WTC11 (cell line): ENCODE measurements around the gene CD34. TPM values are rescaled to one million over a fixed set of nuclear protein-coding genes. Genes with fewer than 3 reads are reported as not detected.

ENCODE experiments used
- ATAC-seq: fragments of 200-7000 bp; cut with Tn5 transposase; 2 replicates; pipeline ENCODE4 v1.10.0; 2021; ENCODE audit warnings: mild to moderate bottlenecking, moderate library complexity
- CTCF ChIA-PET: fragments of 300-600 bp; sonication (Branson Sonifier 250); formaldehyde crosslinking; loops from one replicate; lab custom pipeline; 2021; ENCODE audit warnings: antibody characterized with exemption; lab: Charles Lee
- POLR2A ChIA-PET: fragments of 350-600 bp; sonication (Branson Sonifier 250); formaldehyde crosslinking; loops from one replicate; lab custom pipeline; 2021; ENCODE audit warnings: antibody characterized with exemption; lab: Charles Lee
- DNase-seq: peaks from one replicate; pipeline ENCODE4 v3.0.0; 2021; ENCODE audit warnings: low spot score
- H3K27ac Mint-ChIP-seq: 2 replicates; pipeline ENCODE4 v1.8.0; 2021; ENCODE audit warnings: mixed read lengths
- H3K27me3 Mint-ChIP-seq: 2 replicates; pipeline ENCODE4 v1.8.0; 2021; ENCODE audit warnings: low read depth, mild to moderate bottlenecking, moderate library complexity, mixed read lengths
- H3K36me3 Mint-ChIP-seq: 2 replicates; pipeline ENCODE4 v1.8.0; 2021; ENCODE audit warnings: mixed read lengths
- H3K4me1 Mint-ChIP-seq: 2 replicates; pipeline ENCODE4 v1.8.0; 2022; ENCODE audit warnings: mixed read lengths
- H3K4me3 Mint-ChIP-seq: 2 replicates; pipeline ENCODE4 v1.8.0; 2021; ENCODE audit warnings: mild to moderate bottlenecking, moderate library complexity, mixed read lengths
- H3K9me3 Mint-ChIP-seq: 2 replicates; pipeline ENCODE4 v1.8.0; 2021; ENCODE audit warnings: mixed read lengths
- CDX4 ChIP-seq: fragments of 250-450 bp; sonication (Bioruptor Pico); IDR thresholded peaks from 2 replicates; pipeline ENCODE4 v1.9.0; 2021; ENCODE audit warnings: moderate library complexity, mild to moderate bottlenecking, inconsistent platforms, borderline replicate concordance
- ELF4 ChIP-seq: sonication (generic); formaldehyde crosslinking; IDR thresholded peaks from 2 replicates; pipeline ENCODE4 v1.8.1; 2022; ENCODE audit warnings: low read depth, mild to moderate bottlenecking, moderate library complexity, missing genetic modification reagents
- ETV6 ChIP-seq: sonication (generic); formaldehyde crosslinking; IDR thresholded peaks from 2 replicates; pipeline ENCODE4 v1.8.1; 2022; ENCODE audit warnings: mild to moderate bottlenecking, missing genetic modification reagents
- FOXP1 ChIP-seq: sonication (generic); formaldehyde crosslinking; IDR thresholded peaks from 2 replicates; pipeline ENCODE4 v1.8.0; 2022; ENCODE audit warnings: missing genetic modification reagents, mild to moderate bottlenecking, moderate library complexity, borderline replicate concordance
- NFE2L1 ChIP-seq: sonication (generic); formaldehyde crosslinking; IDR thresholded peaks from 2 replicates; pipeline ENCODE4 v1.8.1; 2023; ENCODE audit warnings: missing genetic modification reagents
- NR3C1 ChIP-seq: sonication (generic); formaldehyde crosslinking; conservative IDR thresholded peaks from 2 replicates; pipeline ENCODE4 v1.8.1; 2023; ENCODE audit warnings: low read depth, mild to moderate bottlenecking, missing genetic modification reagents
- OVOL2 ChIP-seq: fragments of 250-450 bp; sonication (Bioruptor Pico); IDR thresholded peaks from 2 replicates; pipeline ENCODE4 v1.9.0; 2021; ENCODE audit warnings: mild to moderate bottlenecking, borderline replicate concordance
- RELA ChIP-seq: sonication (generic); formaldehyde crosslinking; IDR thresholded peaks from 2 replicates; pipeline ENCODE4 v1.8.1; 2022; ENCODE audit warnings: missing genetic modification reagents, mild to moderate bottlenecking, borderline replicate concordance
- RORB ChIP-seq: fragments of 250-450 bp; sonication (Bioruptor Pico); IDR thresholded peaks from 2 replicates; pipeline ENCODE4 v1.9.0; 2021; ENCODE audit warnings: mild to moderate bottlenecking
- SMAD4 ChIP-seq: sonication (generic); formaldehyde crosslinking; IDR thresholded peaks from 2 replicates; pipeline ENCODE4 v1.8.0; 2022; ENCODE audit warnings: mild to moderate bottlenecking, missing genetic modification reagents
- STAT6 ChIP-seq: sonication (generic); formaldehyde crosslinking; conservative IDR thresholded peaks from 2 replicates; pipeline ENCODE4 v1.8.1; 2023; ENCODE audit warnings: mild to moderate bottlenecking, low read depth, missing genetic modification reagents, moderate library complexity
- ZBTB21 ChIP-seq: sonication (generic); formaldehyde crosslinking; IDR thresholded peaks from 2 replicates; pipeline ENCODE4 v1.8.1; 2023; ENCODE audit warnings: mild to moderate bottlenecking, missing genetic modification reagents, borderline replicate concordance
- ZNF121 ChIP-seq: sonication (generic); formaldehyde crosslinking; IDR thresholded peaks from 2 replicates; pipeline ENCODE4 v1.8.0; 2023; ENCODE audit warnings: missing genetic modification reagents
- ZNF219 ChIP-seq: sonication (generic); formaldehyde crosslinking; IDR thresholded peaks from 2 replicates; pipeline ENCODE4 v1.8.0; 2023; ENCODE audit warnings: missing genetic modification reagents, mild to moderate bottlenecking, borderline replicate concordance
- ZNF317 ChIP-seq: sonication (generic); formaldehyde crosslinking; IDR thresholded peaks from 2 replicates; pipeline ENCODE4 v1.8.1; 2023; ENCODE audit warnings: low read depth, mild to moderate bottlenecking, moderate library complexity, missing genetic modification reagents, borderline replicate concordance
- ZNF425 ChIP-seq: fragments of 250-450 bp; sonication (Bioruptor Pico); conservative IDR thresholded peaks from 2 replicates; pipeline ENCODE4 v1.9.0; 2021; ENCODE audit warnings: mild to moderate bottlenecking
- total RNA-seq: library from RNA; stranded (reverse); gene quantifications from 3 replicates; pipeline ENCODE4 v1.2.3, GENCODE V29; 2021
- TF ChIP-seq, protein P1 (sequence below): fragments of 250-450 bp; sonication (Bioruptor Pico); IDR thresholded peaks from 2 replicates; pipeline ENCODE4 v2.1.2; 2022; ENCODE audit warnings: mild to moderate bottlenecking, moderate library complexity
- TF ChIP-seq, protein P2 (sequence below): sonication (generic); formaldehyde crosslinking; IDR thresholded peaks from 2 replicates; pipeline ENCODE4 v1.8.1; 2023; ENCODE audit warnings: mild to moderate bottlenecking, moderate library complexity, missing genetic modification reagents

Gene CD34
- total RNA-seq, 1 experiment from 2014 or later = 0.35 TPM

DNA sequence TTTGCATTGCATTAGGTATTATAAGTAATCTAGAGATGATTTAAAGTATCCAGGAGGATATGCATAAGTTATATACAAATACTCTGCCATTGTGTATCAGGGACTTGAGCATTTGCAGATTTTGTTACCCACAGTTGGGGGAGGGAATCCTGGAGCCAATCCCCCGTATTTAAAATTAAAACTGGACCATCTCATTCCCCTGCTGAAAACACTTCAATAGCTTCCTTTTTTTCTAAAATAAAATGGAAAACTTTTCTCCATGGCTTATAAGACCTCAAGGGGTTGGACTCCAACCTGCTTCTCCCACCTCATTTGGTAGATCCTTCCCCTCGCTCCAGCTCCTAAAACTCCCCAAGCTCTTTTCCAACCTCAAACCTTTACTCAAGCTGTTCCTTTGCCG is 10.4 kb upstream of the CD34 start:
- ATAC-seq = no peak
- DNase-seq = no peak
- H3K36me3 Mint-ChIP-seq = no peaks in the 10 kb centered on the region
- peaks cover 26% of the 10 kb centered on the region for H3K4me1 Mint-ChIP-seq
- no peak overlapping the region for H3K4me3 Mint-ChIP-seq
- no peaks in the 10 kb centered on the region for H3K27me3 Mint-ChIP-seq
- POLR2A ChIA-PET = no interaction called here
- H3K9me3 Mint-ChIP-seq = no peaks in the 10 kb centered on the region
- CTCF ChIA-PET = interaction anchor here (1.3 kb wide), 1 partner anchor 42 kb away, joined by 5 read pairs; no protein-coding TSS in a partner anchor
- no peak overlapping the region for H3K27ac Mint-ChIP-seq
- TF ChIP-seq OVOL2 (CRISPR knock-in tag) (no peak), STAT6 (CRISPR knock-in tag) (no peak), RORB (CRISPR knock-in tag) (no peak), ELF4 (CRISPR knock-in tag) (no peak), CDX4 (no peak), SMAD4 (CRISPR knock-in tag) (no peak), ZNF121 (CRISPR knock-in tag) (no peak)
- TF ChIP-seq, protein P1, sequence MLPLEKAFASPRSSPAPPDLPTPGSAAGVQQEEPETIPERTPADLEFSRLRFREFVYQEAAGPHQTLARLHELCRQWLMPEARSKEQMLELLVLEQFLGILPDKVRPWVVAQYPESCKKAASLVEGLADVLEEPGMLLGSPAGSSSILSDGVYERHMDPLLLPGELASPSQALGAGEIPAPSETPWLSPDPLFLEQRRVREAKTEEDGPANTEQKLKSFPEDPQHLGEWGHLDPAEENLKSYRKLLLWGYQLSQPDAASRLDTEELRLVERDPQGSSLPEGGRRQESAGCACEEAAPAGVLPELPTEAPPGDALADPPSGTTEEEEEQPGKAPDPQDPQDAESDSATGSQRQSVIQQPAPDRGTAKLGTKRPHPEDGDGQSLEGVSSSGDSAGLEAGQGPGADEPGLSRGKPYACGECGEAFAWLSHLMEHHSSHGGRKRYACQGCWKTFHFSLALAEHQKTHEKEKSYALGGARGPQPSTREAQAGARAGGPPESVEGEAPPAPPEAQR (CRISPR knock-in tag) = no peak

GRCh38 chr1:207920444-207921021 is 9.6 kb upstream of the CD34 start:
- no peaks in the 10 kb centered on the region for H3K9me3 Mint-ChIP-seq
- no peaks in the 10 kb centered on the region for H3K36me3 Mint-ChIP-seq
- no peak overlapping the region for H3K27ac Mint-ChIP-seq
- no peak for TF ChIP-seq STAT6 (CRISPR knock-in tag)
- TF ChIP-seq ZNF425 (CRISPR knock-in tag) = no peak
- DNase-seq = no peak
- H3K4me3 Mint-ChIP-seq = no peak overlapping the region
- ATAC-seq = no peak
- H3K27me3 Mint-ChIP-seq = no peaks in the 10 kb centered on the region
- POLR2A ChIA-PET = no interaction called here
- peaks cover 26% of the 10 kb centered on the region for H3K4me1 Mint-ChIP-seq
- CTCF ChIA-PET = interaction anchor here (1.3 kb wide), 1 partner anchor 43 kb away, joined by 5 read pairs; no protein-coding TSS in a partner anchor

DNA sequence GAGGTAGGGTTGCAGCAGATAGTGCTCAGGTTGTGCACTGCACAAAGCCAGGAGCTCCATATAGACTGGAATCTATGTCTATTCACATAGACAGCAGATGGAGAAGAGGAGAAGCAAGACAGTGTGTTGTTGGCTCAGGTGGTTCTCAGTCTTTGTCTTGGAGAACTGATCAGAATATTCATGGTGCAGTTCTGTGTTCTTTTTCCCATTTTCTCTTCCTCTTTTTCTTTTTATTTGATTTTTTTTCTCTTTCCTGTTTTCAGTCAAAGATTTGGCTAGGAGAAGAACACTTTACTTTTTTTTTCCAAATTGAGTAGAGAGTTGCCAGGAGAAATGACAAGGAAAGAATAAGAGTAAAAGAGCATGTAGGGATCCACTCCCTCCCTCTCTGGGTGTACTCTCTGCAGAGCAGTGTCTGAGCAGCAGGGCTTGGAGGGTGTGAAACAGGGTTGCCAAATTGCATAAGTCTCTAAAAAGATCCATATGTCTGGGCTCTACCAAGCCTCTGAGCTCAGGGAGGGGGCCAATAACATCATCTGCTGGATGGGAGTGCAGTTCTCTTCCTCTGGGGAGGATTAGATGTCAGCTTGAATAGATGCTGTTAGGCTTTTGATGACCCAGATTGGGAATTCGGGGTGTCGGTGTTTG is 8.7 kb upstream of the CD34 start:
- no peak for ATAC-seq
- CTCF ChIA-PET = interaction anchor here (1.3 kb wide), 1 partner anchor 44 kb away, joined by 5 read pairs; no protein-coding TSS in a partner anchor
- Mint-ChIP-seq H3K27me3 (peaks cover 2% of the 10 kb centered on the region; the same call in 1 of the 2 replicates), H3K4me3 (no peak overlapping the region), H3K9me3 (no peaks in the 10 kb centered on the region), H3K4me1 (peaks cover 20% of the 10 kb centered on the region), H3K27ac (no peak overlapping the region), H3K36me3 (no peaks in the 10 kb centered on the region)
- POLR2A ChIA-PET = no interaction called here
- DNase-seq = no peak
- TF ChIP-seq NFE2L1 (CRISPR knock-in tag) (no peak), ETV6 (CRISPR knock-in tag) (no peak), ZNF219 (CRISPR knock-in tag) (no peak), FOXP1 (CRISPR knock-in tag) (no peak), ZBTB21 (no peak), NR3C1 (no peak), RELA (no peak), ZNF317 (CRISPR knock-in tag) (no peak)
- TF ChIP-seq, protein P2, sequence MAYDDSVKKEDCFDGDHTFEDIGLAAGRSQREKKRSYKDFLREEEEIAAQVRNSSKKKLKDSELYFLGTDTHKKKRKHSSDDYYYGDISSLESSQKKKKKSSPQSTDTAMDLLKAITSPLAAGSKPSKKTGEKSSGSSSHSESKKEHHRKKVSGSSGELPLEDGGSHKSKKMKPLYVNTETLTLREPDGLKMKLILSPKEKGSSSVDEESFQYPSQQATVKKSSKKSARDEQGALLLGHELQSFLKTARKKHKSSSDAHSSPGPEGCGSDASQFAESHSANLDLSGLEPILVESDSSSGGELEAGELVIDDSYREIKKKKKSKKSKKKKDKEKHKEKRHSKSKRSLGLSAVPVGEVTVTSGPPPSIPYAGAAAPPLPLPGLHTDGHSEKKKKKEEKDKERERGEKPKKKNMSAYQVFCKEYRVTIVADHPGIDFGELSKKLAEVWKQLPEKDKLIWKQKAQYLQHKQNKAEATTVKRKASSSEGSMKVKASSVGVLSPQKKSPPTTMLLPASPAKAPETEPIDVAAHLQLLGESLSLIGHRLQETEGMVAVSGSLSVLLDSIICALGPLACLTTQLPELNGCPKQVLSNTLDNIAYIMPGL (CRISPR knock-in tag) = no peak
